Fibroblast of skin of back (primary cell): Measurements from ENCODE around the gene KIFC3. TPM values are rescaled to one million over a fixed set of nuclear protein-coding genes. Genes with fewer than 3 reads are reported as not detected.
"Not testable (repeated sequence)": the region's sequence is repeated elsewhere in the genome, so short reads cannot be mapped to it uniquely, and the experiment has no call there.

Experiments
- DNase-seq: peaks from one replicate; pipeline ENCODE4 v3.0.0-alpha.2; 2013
- polyA plus RNA-seq, 2 experiments: library from polyadenylated mRNA; unstranded; fragments of 120-200 nt; gene quantifications; one replicate each; pipeline ENCODE4 v1.2.1, GENCODE V29; 2013; ENCODE audit not compliant: insufficient read length in 2 of 2

Gene KIFC3, protein sequence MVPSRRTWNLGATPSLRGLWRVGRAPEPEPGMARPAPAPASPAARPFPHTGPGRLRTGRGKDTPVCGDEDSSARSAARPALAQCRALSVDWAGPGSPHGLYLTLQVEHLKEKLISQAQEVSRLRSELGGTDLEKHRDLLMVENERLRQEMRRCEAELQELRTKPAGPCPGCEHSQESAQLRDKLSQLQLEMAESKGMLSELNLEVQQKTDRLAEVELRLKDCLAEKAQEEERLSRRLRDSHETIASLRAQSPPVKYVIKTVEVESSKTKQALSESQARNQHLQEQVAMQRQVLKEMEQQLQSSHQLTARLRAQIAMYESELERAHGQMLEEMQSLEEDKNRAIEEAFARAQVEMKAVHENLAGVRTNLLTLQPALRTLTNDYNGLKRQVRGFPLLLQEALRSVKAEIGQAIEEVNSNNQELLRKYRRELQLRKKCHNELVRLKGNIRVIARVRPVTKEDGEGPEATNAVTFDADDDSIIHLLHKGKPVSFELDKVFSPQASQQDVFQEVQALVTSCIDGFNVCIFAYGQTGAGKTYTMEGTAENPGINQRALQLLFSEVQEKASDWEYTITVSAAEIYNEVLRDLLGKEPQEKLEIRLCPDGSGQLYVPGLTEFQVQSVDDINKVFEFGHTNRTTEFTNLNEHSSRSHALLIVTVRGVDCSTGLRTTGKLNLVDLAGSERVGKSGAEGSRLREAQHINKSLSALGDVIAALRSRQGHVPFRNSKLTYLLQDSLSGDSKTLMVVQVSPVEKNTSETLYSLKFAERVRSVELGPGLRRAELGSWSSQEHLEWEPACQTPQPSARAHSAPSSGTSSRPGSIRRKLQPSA
- polyA plus RNA-seq (2013, experiment 1 of 2; ENCODE audit: insufficient read length): 50.2 TPM
- polyA plus RNA-seq (2013, experiment 2 of 2; ENCODE audit: insufficient read length): 43.8 TPM

DNA sequence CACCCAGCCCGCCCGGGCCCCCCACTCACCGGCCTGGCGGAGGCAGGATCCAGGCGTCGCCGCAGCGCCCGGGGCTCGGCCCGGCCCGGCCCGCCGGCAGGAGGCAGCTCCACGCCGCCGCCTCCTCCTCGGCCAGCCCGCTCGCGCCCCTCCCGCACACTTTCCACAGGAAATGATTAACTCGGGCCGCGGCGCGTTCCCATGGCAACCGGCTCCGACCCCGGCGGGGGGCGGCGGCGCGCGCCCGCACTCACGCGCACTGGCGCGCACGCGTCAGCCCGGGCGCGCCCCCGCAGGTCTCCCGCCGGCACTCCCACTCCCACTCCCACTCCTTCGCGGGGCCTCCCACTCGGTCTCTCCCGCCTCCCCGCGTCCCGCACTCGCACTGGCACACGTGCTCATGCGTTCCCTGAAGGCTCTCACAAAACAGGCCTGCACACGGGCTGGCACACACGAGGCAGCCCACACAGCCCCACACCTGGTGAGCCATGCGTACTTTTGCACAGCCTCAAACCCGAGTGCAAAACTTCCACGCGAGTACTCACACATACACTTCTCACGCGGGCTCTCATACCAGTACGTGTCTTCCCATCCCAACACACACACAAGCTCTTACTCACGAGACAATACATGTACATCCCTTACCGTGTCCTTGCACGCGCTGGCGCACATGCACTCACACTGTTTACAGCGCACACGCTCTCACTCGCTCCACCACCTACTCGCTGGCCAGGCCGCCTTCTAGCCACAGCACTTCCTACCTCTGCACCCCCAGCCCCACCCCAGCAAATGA is at the start of gene KIFC3:
KIFC3 (minus strand) TSS at position 151 of the 793 bp plus-strand sequence. CDS start 4,248 bp downstream, outside the sequence.
- DNase-seq: peak; percentile 82

DNA sequence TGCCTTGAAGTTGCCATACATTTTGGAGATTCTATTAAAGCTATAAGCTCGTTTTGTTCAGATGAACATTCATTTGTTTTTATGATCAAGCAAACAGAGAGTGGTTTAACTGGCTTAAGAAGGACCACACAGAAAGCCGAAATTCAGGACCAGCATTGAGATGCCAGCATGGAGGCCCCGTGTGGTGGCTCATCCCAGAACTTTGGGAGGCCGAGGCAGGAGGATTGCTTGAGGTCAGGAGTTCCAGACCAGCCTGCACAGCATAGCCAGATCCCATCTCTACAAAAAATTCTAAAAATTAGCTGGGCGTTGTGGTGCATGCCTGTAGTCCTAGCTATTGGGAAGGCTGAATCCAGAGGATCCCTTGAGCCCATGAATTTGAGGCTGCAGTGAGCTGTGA is 45.9 kb upstream of the KIFC3 start:
- no peak for DNase-seq

DNA sequence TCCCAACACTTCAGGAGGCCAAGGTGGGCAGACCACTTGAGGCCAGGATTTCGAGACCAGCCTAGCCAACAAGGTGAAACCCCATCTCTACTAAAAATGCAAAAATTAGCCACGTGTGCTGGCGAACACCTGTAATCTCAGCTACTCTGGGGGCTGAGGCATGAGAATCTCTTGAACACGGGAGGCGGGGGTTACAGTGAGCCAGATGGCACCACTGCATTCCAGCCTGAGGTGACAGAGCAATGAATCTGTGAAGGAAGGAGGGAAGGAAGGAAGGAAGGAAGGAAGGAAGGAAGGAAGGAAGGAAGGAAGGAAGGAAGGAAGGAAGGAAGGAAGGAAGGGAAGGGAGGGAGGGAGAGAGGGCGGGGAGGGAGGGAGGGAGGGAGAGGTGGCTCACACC is 44.6 kb upstream of the KIFC3 start:
- DNase-seq: not testable (repeated sequence)

DNA sequence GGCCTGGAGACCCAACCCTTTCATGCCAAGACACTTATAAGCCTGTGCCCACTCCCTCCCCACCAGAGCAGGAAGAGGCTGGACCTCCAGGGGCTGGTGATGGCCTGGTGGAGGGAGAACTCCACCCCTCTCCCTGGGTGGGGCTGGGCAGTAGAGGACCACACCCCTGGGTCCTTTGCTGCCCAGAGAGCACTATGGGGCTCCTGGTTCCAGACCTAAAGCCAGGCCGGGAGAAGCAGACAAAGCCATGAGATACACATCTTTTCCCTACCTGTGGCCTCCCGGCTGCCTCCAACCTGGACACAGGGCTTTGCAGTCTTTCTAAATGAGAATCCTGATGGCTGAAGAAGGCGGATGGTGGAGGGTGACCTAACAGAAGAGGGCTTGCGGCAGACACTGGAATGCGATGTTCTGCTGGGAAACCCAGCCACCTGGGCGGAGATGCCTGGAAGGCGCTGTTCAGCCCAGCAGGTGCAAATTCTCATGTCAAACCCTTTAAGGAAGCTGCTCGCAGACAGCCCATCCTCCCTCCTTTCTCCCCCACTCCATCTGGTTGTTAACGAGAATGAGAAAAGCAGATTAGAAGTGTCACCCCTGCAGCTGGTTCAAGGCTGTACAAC is 43.9 kb upstream of the KIFC3 start:
- no peak for DNase-seq

DNA sequence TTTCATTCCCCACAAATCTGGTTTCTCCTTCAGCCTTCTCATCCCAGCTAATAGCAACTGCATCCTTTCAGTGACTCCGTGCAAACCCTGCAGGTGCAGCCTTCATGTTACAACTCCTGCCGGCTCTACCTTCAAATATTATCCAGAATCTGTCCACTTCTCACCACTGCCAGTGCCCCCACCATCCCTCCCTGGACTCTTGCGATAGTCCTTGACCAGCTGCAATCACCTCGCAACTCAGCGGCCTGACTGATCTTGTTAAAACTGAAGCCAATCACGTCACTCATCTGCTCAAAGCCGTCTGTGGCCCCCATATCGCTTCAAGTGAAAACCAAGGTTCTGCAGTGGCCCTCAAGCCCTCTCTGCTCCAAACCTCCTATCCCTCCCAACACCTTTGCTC is 42.8 kb upstream of the KIFC3 start:
- no peak for DNase-seq

DNA sequence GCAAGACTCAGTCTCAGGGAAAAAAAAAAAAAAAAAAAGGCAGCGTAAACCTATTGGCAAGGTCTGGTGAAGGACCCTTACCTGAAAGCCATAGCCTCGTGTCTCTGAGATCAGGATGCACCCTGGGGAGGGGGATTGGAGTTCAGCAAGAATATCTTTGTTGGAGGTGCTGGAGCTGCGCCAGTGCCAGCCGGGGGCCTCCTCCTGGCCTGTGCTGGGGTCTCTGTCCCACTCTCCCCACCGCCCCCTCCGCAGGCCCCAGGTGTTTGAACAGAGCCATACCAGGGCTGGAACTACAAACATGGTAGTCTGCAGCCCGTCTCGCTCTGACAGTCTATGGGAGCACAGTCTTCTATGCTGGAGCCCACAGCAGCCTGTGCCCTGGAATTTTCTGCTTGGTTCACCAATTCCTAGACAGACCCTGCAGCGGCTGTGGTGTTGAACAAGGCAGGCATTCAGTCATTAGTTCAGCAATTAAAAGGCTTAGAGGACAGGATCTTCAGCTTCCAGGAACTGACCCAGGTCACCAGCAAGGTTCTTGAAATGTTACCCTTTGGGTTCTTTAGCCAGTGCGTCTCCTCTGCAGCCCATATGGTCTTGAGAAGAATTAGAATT is 42.2 kb upstream of the KIFC3 start:
- DNase-seq: no peak

DNA sequence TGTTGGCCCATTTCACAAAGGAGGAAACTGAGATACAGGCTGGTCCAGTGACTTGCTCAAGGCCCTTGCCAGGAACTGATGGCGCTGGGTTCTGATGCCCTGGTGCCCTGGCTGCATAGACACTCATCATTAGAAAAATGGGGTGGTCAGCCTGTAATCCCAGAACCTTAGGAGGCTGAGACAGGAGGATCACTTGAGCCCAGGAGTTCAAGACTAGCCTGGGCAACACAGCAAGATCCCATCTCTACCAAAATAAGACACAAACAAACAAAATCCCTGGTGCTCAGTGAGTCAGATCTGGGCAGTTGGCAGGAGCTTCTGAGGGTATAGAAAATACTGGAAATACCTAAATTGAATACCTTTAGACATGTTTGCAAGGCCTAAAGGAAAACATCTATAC is 41.1 kb upstream of the KIFC3 start:
- DNase-seq: no peak

DNA sequence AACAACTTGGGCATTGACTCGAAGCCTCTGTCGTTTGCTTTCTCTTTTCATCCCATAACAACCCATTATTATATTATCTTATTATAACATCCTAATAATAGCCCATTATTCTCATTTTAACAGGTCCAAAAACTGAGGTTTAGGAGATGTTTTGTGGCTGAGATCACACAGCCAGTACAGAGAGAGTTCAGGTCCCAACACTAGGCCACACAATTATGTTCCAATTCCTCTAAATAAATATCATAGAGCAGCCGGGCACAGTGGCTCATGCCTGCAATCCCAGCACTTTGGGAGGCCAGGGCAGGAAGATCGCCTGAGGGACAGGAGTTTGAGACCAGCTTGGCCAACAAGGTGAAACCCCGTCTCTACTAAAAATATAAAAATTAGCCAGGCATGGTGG is 40.3 kb upstream of the KIFC3 start:
- DNase-seq: no peak

DNA sequence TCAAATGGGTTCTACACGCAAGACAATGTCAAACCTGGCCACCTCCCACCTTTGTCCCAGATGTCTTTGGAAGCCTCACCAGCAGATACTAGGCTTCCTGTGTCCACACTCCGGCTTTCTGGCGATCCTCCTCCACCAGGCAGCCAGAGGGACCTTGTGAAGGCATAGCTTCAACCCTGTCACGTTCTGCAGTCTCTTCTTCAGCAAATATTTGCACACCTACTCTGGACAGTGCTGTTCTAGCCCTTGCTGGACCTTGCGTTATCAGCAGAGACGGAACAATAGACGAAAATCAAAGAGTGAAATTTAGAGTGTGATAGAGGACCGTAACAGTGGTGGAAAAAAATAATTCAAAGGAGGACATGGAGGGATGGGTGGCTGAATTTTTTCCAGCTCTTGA is 38.5 kb upstream of the KIFC3 start:
- no peak for DNase-seq

DNA sequence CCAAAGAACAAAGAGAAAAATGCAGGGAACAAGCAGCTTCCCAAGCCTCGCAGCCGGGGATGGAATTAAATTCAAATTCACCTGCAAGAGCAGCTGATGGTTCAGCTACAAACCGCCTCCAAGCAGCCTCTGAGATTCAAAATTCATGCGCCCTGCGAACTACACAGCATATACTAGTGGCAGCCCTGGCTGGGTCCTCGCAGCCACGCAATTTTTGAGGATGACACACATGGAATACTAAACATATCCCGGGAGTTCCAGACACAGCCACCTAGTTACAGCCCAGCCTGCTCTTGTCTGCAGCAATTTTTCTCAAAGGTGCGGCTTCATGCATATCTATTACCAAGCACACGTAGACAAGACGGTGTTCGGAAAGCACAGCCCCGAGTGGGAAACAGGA is 35.9 kb upstream of the KIFC3 start:
- DNase-seq: no peak

DNA sequence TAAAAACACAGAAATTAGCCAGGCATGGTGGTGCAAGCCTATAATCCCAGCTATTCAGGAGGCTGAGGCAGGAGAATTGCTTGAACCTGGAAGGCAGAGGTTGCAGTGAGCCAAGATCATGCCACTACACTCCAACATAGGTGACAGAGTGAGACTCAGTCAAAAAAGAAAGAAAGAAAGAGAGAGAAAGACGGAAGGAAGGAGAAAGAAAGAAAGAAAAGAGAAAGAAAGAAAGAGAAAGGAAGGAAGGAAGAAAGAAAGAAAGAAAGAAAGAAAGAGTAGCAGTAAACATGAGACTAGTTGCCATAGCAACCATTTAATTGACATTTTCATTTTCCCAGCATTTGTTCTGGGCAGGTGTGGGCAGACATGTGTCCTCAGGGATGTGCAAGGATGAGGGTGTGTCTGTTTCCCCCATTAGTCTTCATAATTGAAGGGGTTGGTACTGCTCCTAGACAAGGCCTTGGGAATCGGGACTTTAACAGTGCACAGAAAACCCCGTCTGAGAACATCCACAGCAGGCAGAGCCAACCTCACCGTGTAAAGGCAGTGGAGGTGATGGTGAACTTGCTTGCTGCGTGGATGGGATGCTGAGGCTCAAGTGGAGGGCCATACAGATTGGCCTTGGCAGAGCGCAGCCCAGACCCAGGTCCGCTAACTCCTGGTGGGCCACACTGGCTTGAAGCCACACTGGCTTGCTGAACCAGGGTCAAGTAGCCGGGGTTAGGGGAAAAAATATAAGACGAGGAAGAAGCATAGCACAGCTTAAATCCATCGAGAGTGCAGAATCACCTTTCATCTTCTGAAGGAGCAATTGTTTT is 35.2 kb upstream of the KIFC3 start:
- no peak for DNase-seq

DNA sequence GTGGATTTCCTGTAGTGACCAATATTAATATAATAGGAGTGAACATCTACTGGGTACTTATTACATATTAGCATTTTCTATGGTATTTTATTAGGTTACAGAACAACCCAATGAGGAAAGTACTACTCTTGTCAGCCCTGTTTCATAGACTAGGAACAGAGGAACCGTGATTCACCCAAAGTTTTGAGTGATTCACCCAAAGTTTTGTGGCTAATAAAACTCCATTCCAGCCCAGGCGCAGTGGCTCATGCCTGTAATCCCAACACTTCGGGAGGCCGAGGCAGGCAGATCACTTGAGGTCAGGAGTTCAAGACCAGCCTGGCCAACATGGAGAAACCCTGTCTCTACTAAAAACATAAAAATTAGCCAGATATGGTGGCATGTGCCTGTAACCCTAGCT is 33.1 kb upstream of the KIFC3 start:
- peak; percentile 37 for DNase-seq

DNA sequence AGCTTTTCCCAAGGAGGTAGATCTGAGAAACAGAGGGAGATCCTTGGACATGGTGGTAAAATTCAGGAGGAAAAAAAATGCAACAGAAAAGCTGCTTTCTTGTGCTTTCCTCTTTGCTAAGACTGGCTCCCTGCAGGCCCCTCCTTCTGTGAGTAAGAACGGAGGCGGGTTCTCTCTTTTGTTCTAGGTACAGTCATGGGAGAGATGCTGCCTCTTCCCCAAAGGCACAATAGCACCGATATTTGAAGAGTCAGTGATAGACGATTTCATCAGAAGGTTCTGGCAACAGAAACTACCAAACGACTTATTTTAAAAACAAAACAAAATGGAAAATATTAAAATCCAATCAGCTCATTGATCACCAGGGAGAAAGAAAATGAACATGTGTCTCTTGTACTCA is 32.6 kb upstream of the KIFC3 start:
- DNase-seq: no peak

DNA sequence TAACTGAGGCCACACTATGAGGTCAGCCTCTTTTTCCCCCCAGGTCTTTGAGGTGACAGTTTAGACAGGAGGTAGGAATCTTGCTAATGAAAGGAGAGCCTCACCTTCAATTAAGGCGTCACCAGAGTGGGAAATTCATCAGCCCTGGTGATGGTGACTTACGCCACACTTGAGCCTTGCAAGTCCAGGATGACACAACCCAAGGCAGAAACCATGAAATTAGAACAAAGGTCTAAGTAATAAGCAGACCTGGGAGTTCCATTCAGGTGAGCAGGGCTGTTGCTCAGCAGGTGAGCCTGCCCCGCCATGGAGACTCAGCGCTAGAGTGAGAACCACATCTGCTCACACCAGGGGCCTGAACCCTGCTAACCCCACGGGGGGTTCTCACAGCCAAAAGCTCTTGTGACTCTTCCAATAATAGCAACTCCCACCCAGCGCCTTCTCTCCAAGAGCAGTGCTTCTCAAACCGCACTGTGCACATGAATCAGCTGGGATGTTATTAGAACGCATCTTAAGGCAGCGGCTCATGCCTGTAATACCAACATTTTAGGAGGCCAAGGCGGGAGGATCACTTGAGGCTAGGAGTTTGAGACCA is 28.7 kb upstream of the KIFC3 start:
- no peak for DNase-seq

DNA sequence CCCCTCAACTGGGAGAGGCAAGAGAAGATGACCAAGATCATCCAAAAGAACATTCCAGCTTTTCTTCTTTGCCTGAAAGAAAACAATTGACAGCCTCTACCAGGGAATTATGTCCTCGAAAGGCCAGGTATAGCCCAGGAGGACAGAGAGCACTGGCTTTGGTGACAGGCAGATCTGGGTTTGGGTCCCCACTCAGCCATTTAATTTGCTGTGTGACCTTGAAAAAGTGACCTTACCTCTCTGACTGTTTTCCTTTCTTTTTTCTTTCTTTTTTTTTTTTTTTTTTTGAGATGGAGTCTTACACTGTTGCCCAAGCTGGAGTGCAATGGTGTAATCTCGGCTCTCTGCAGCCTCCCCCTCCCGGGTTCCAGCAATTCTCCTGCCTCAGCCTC is 27.7 kb upstream of the KIFC3 start:
- DNase-seq: no peak

DNA sequence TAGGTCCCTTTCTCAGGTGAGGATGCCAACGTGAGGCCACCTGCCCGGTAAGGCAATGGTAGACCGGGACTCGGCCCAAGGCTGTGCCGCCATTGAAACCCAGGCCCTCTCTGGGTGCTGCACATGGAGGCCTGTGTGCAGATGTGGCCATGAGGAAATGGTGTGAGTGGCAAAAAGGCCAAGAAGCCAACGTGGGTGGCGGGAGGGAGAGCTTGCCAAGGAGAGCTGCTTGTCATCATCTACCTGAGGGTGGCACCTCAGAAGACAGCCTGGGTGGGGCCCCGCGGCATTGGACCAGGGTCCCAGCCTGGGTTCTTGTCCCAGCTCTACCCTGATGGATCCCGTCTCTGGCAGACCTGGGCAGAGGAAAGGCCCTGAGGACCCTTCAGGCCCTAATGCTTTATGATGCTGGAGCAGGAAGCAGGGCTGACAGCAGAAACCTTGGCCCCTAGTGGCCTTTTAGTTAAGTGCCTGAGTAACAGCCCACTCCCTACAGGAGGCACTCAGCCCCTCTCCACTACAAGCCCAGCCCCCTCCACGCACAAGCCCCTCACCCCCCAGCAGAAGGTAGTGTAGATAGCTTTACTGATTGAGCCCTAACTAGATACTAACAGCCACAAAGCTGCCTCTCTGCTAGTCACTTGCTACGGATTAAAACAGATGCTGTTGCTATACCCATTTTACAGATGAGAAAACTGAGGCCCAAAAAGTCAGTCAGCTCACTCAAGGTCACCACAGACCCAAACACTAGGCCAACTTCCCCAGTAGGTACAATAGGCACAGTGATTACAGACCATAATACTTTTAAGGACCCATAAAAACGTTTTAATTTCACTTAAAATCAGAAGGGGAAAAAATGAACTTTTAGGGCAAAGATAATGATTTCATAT is 26.2 kb upstream of the KIFC3 start:
- no peak for DNase-seq

DNA sequence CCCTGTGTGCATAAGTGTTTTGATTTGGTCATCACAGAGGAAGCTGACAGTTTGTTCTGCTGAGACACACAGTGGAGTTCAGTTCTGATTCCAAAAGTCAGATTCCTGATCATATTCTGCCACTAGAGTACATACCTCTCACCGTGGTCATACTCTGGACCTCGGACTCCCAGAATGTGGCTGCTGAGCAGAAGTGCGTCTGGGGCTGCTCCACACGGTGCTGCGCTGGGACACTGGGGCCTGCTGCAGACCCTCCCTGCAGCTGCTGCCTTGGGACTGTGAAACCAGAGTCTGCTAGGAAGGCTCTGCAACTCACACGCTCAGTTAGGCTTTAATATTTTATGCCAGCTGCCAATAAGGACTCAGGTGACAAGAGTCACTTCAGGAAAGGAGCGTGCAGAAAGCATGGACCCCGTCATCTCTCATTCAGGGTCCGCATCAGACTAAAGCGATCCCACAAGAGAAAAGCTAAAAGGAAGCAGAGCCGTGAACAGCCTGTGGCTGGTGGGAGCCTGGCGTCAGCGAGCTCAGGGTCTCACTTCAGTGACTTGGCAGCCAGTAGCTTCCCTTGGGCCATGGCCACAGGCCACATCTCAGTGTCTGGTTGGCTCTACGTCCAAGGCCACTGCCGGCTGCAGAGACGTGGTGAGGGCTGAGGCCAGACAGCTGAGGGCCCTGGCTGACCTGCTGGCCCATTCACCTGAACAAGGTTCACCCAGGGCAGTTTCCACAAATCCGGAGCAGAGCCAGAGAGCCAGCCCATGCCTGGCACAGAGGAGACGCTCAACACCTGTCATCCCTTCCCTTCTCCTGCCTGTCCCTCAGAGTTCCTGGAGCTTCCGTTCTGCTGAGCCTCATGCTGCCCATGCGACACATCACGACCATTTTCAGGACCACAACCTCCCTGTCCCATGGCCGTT is 24.7 kb upstream of the KIFC3 start:
- DNase-seq: no peak

DNA sequence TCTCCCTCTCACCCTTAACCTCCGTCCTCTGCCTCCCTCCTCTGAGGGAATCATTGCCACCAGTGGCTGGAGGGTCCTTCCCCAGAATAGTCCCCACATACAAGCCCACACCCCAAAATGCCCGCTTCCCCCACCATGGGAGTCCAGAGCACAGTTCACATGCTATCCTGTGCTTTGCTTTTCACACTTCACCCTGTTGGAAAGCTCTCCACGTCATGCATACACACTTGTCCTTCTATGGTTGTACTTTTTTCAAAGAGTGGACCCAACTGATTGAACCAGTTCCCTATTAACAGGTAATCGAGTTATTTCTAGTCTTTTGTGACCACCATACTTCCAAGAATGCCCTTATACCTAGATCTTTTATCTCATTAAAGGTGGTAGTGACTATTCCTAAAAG is 23.8 kb upstream of the KIFC3 start:
- DNase-seq: no peak
